ENCODE measurements around the gene LARP1B.

DNA sequence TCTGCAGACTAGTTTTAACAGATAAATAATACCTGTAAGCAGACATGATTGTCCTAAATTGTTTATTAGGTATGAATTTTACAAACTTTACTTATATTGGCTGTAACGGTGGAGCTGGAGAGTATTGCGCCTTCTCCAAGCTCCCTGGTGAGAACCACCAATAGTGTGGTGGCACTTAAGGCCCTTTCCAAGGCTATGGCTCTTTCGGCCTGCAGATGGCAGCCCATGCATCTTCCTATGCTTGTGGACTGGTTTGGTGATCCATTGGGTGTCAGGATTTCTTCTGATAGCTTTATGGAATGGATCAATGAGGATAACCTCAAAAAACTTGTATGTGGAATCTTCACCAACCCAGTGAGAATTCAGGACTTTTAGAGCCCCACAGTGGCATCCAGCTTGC lies 7.8 kb downstream of the LARP1B start:
- TF ChIP-seq, protein P1, sequence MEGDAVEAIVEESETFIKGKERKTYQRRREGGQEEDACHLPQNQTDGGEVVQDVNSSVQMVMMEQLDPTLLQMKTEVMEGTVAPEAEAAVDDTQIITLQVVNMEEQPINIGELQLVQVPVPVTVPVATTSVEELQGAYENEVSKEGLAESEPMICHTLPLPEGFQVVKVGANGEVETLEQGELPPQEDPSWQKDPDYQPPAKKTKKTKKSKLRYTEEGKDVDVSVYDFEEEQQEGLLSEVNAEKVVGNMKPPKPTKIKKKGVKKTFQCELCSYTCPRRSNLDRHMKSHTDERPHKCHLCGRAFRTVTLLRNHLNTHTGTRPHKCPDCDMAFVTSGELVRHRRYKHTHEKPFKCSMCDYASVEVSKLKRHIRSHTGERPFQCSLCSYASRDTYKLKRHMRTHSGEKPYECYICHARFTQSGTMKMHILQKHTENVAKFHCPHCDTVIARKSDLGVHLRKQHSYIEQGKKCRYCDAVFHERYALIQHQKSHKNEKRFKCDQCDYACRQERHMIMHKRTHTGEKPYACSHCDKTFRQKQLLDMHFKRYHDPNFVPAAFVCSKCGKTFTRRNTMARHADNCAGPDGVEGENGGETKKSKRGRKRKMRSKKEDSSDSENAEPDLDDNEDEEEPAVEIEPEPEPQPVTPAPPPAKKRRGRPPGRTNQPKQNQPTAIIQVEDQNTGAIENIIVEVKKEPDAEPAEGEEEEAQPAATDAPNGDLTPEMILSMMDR (IDR thresholded peaks at IDR 0.05; ENCODE audit: low read depth, low read length) = peak; percentile 36
- TF ChIP-seq EZH2phosphoT487 (IDR thresholded peaks at IDR 0.05; ENCODE audit: low read depth) = no peak

All from OCI-LY3 (cell line).